ENCODE data around the gene KCNA4. TPM values are rescaled to one million over a fixed set of nuclear protein-coding genes. Genes with fewer than 3 reads are reported as not detected.
"Not testable (repeated sequence)": the region's sequence is repeated elsewhere in the genome, so short reads cannot be mapped to it uniquely, and the experiment has no call there.

The KCNA4 gene
- polyA plus RNA-seq, 3 donors: not detected

DNA sequence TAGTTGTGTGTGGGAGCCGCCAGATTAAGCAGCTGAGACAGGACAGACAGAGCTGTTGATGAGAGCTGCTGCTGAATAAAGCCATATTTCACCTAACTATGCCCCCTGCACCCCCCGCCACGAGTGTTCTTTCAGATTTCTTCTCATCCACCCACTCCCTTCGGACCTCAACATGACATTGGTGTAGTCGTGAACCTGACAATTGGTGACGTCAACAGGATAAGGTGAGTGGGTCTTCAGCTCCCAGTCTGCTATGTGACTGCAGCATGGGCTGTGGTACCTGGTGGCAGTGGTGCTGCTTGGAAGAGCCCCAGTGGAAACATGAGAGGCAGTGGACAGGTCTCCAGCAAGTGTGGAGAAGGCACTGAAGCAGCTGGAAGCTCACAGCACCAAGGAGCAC, 28.3 kb upstream of the KCNA4 start:
- no peaks in the 10 kb centered on the region for H3K9me3 ChIP-seq (replicated peaks in 1 of 2; ENCODE audit: control insufficient read depth in 1 of 2, insufficient read depth in 1 of 2, low read length in 2 of 2)
- H3K4me2 ChIP-seq (replicated peaks; ENCODE audit: extremely low read depth, low read length, poor library complexity, severe bottlenecking): no peak overlapping the region
- no peaks in the 10 kb centered on the region for H3K27me3 ChIP-seq (ENCODE audit: control insufficient read depth in 2 of 2, insufficient read depth in 2 of 2, low read length in 2 of 2)
- H3K9me3 Mint-ChIP-seq: peaks cover 0 to 11% (median 2%) of the 10 kb centered on the region in 7 donors
- intact Hi-C loops (cut with micrococcal nuclease): no loop called here
- no peak overlapping the region for H3K4me3 ChIP-seq (replicated peaks in 1 of 3; ENCODE audit: low read depth in 2 of 3, low read length in 3 of 3)
- H2AFZ ChIP-seq (ENCODE audit: insufficient read depth, low read depth, low read length, poor library complexity, severe bottlenecking): no peak overlapping the region
- H3K36me3 Mint-ChIP-seq: no peaks in the 10 kb centered on the region
- H3K79me2 ChIP-seq (ENCODE audit: insufficient read depth, low read length): no peaks in the 10 kb centered on the region
- H3K36me3 ChIP-seq (replicated peaks in 1 of 2; ENCODE audit: control insufficient read depth in 1 of 2, insufficient read depth in 2 of 2, low read length in 2 of 2): no peaks in the 10 kb centered on the region
- no peaks in the 10 kb centered on the region for H3K27me3 Mint-ChIP-seq (ENCODE audit: low read depth in 3 of 3)
- no peak overlapping the region for H3K4me3 Mint-ChIP-seq
- H3K4me1 Mint-ChIP-seq: no peaks in the 10 kb centered on the region
- H3K4me1 ChIP-seq (ENCODE audit: control insufficient read depth in 1 of 2, insufficient read depth in 2 of 2, low read length in 2 of 2): no peaks in the 10 kb centered on the region
- H3K27ac Mint-ChIP-seq: no peak overlapping the region
- TF ChIP-seq, protein P1, sequence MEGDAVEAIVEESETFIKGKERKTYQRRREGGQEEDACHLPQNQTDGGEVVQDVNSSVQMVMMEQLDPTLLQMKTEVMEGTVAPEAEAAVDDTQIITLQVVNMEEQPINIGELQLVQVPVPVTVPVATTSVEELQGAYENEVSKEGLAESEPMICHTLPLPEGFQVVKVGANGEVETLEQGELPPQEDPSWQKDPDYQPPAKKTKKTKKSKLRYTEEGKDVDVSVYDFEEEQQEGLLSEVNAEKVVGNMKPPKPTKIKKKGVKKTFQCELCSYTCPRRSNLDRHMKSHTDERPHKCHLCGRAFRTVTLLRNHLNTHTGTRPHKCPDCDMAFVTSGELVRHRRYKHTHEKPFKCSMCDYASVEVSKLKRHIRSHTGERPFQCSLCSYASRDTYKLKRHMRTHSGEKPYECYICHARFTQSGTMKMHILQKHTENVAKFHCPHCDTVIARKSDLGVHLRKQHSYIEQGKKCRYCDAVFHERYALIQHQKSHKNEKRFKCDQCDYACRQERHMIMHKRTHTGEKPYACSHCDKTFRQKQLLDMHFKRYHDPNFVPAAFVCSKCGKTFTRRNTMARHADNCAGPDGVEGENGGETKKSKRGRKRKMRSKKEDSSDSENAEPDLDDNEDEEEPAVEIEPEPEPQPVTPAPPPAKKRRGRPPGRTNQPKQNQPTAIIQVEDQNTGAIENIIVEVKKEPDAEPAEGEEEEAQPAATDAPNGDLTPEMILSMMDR (IDR thresholded peaks at IDR 0.05): no peak
- no peak overlapping the region for H3K27ac ChIP-seq (ENCODE audit: low read depth in 1 of 2, low read length in 2 of 2)
- no peaks in the 10 kb centered on the region for H4K20me1 ChIP-seq (ENCODE audit: insufficient read depth, low read length)
- no peak overlapping the region for H3K9ac ChIP-seq (ENCODE audit: insufficient read depth, low read length, poor library complexity, severe bottlenecking)
- 100% methylated on average over 1 of the region's 6 CpGs for WGBS (ENCODE audit: insufficient coverage)
- no peak for DNase-seq

DNA sequence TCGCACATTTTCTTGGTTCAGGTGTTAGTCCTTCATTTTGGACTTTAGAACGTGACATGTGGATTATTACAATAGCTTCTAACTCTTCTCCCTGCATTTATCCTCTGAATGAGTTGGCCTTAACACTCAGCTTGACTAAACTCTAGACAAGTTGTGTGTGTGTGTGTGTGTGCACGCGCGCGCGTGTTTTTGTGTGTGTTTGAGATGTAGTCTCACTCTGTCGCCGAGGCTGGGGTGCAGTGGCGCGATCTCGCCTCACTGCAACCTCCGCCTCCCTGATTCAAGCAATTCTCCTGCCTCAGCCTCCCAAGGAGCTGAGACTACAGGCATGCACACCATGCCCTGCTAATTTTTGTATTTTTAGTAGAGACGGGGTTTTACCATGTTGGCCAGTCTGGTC, 24.3 kb upstream of the KCNA4 start:
- Mint-ChIP-seq H3K36me3 (no peaks in the 10 kb centered on the region), H3K27ac (no peak overlapping the region), H3K9me3 (peaks cover 0 to 13% (median 3%) of the 10 kb centered on the region in 7 donors), H3K27me3 (ENCODE audit: low read depth in 3 of 3) (no peaks in the 10 kb centered on the region), H3K4me3 (no peak overlapping the region), H3K4me1 (no peaks in the 10 kb centered on the region)
- no peak overlapping the region for H3K9ac ChIP-seq (ENCODE audit: insufficient read depth, low read length, poor library complexity, severe bottlenecking)
- H2AFZ ChIP-seq (ENCODE audit: insufficient read depth, low read depth, low read length, poor library complexity, severe bottlenecking): no peak overlapping the region
- H3K4me2 ChIP-seq (replicated peaks; ENCODE audit: extremely low read depth, low read length, poor library complexity, severe bottlenecking): no peak overlapping the region
- intact Hi-C loops (cut with micrococcal nuclease): no loop called here
- H3K4me3 ChIP-seq (replicated peaks in 1 of 3; ENCODE audit: low read depth in 2 of 3, low read length in 3 of 3): no peak overlapping the region
- TF ChIP-seq, protein P1 (IDR thresholded peaks at IDR 0.05): no peak
- no peak overlapping the region for H3K27ac ChIP-seq (ENCODE audit: low read depth in 1 of 2, low read length in 2 of 2)
- H3K27me3 ChIP-seq (ENCODE audit: control insufficient read depth in 2 of 2, insufficient read depth in 2 of 2, low read length in 2 of 2): no peaks in the 10 kb centered on the region
- H3K79me2 ChIP-seq (ENCODE audit: insufficient read depth, low read length): no peaks in the 10 kb centered on the region
- no peaks in the 10 kb centered on the region for H3K4me1 ChIP-seq (ENCODE audit: control insufficient read depth in 1 of 2, insufficient read depth in 2 of 2, low read length in 2 of 2)
- no peak for DNase-seq
- no peaks in the 10 kb centered on the region for H4K20me1 ChIP-seq (ENCODE audit: insufficient read depth, low read length)
- H3K36me3 ChIP-seq (replicated peaks in 1 of 2; ENCODE audit: control insufficient read depth in 1 of 2, insufficient read depth in 2 of 2, low read length in 2 of 2): no peaks in the 10 kb centered on the region
- WGBS (ENCODE audit: insufficient coverage): 80% methylated on average over 1 of the region's 14 CpGs
- H3K9me3 ChIP-seq (replicated peaks in 1 of 2; ENCODE audit: control insufficient read depth in 1 of 2, insufficient read depth in 1 of 2, low read length in 2 of 2): no peaks in the 10 kb centered on the region

DNA sequence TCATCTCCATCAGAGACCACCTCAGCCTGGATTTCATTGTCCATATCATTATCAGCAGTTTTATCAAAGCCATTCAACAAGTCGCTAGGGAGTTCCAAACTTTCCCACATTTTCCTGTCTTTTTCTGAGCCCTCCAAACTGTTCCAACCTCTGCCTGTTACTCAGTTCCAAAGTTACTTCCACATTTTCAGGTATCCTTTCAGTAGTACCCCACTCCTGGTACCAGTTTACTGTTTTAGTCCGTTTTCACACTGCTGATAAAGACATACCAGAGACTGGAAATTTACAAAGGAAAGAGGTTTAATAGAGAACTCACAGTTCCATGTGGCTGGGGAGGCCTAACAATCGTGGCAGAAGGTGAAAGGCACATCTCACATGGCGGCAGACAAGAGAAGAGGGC, 17.9 kb upstream of the KCNA4 start:
- H3K4me3 ChIP-seq (replicated peaks in 1 of 3; ENCODE audit: low read depth in 2 of 3, low read length in 3 of 3); DNase-seq; H3K4me2 ChIP-seq (replicated peaks; ENCODE audit: extremely low read depth, low read length, poor library complexity, severe bottlenecking); H3K79me2 ChIP-seq (ENCODE audit: insufficient read depth, low read length); H3K9me3 ChIP-seq (replicated peaks in 1 of 2; ENCODE audit: control insufficient read depth in 1 of 2, insufficient read depth in 1 of 2, low read length in 2 of 2); H3K9ac ChIP-seq (ENCODE audit: insufficient read depth, low read length, poor library complexity, severe bottlenecking); H2AFZ ChIP-seq (ENCODE audit: insufficient read depth, low read depth, low read length, poor library complexity, severe bottlenecking); H3K27ac ChIP-seq (ENCODE audit: low read depth in 1 of 2, low read length in 2 of 2); H3K36me3 Mint-ChIP-seq; H3K4me1 Mint-ChIP-seq; H4K20me1 ChIP-seq (ENCODE audit: insufficient read depth, low read length); H3K4me3 Mint-ChIP-seq; H3K27ac Mint-ChIP-seq; H3K4me1 ChIP-seq (ENCODE audit: control insufficient read depth in 1 of 2, insufficient read depth in 2 of 2, low read length in 2 of 2); H3K36me3 ChIP-seq (replicated peaks in 1 of 2; ENCODE audit: control insufficient read depth in 1 of 2, insufficient read depth in 2 of 2, low read length in 2 of 2); H3K27me3 ChIP-seq (ENCODE audit: control insufficient read depth in 2 of 2, insufficient read depth in 2 of 2, low read length in 2 of 2); H3K27me3 Mint-ChIP-seq (ENCODE audit: low read depth in 3 of 3); intact Hi-C loops (cut with micrococcal nuclease); H3K9me3 Mint-ChIP-seq: not testable (repeated sequence)
- 83% methylated on average over 2 of the region's 4 CpGs for WGBS (ENCODE audit: insufficient coverage)

- H3K27ac ChIP-seq (ENCODE audit: low read depth in 1 of 2, low read length in 2 of 2); H3K9ac ChIP-seq (ENCODE audit: insufficient read depth, low read length, poor library complexity, severe bottlenecking); H3K4me3 ChIP-seq (replicated peaks in 1 of 3; ENCODE audit: low read depth in 2 of 3, low read length in 3 of 3); H3K9me3 ChIP-seq (replicated peaks in 1 of 2; ENCODE audit: control insufficient read depth in 1 of 2, insufficient read depth in 1 of 2, low read length in 2 of 2); H3K36me3 Mint-ChIP-seq; H3K4me1 Mint-ChIP-seq; H2AFZ ChIP-seq (ENCODE audit: insufficient read depth, low read depth, low read length, poor library complexity, severe bottlenecking); H3K27me3 ChIP-seq (ENCODE audit: control insufficient read depth in 2 of 2, insufficient read depth in 2 of 2, low read length in 2 of 2); intact Hi-C loops (cut with micrococcal nuclease); H3K4me3 Mint-ChIP-seq; H3K79me2 ChIP-seq (ENCODE audit: insufficient read depth, low read length); H3K4me2 ChIP-seq (replicated peaks; ENCODE audit: extremely low read depth, low read length, poor library complexity, severe bottlenecking); H3K9me3 Mint-ChIP-seq; H3K27me3 Mint-ChIP-seq (ENCODE audit: low read depth in 3 of 3); H3K27ac Mint-ChIP-seq; H3K4me1 ChIP-seq (ENCODE audit: control insufficient read depth in 1 of 2, insufficient read depth in 2 of 2, low read length in 2 of 2); DNase-seq; H4K20me1 ChIP-seq (ENCODE audit: insufficient read depth, low read length); H3K36me3 ChIP-seq (replicated peaks in 1 of 2; ENCODE audit: control insufficient read depth in 1 of 2, insufficient read depth in 2 of 2, low read length in 2 of 2): not testable (repeated sequence)
These were observed 17.3 kb upstream of the KCNA4 start for GRCh38 chr11:30034166-30034565.
